Fibroblast of mammary gland (primary cell): ENCODE measurements around the gene NOTCH4.

Experiments
- DNase-seq: peaks from one replicate; pipeline ENCODE4 v3.0.0-alpha.2; 2010; ENCODE audit warnings: low read depth
- H3K4me3 ChIP-seq: 2 replicates; pipeline ENCODE4 v1.5.1; 2011; ENCODE audit warnings: low read depth, mild to moderate bottlenecking, low read length, moderate library complexity; ENCODE audit not compliant: control insufficient read depth
- CTCF ChIP-seq: conservative IDR thresholded peaks from 2 replicates; pipeline ENCODE4 v1.5.1; 2011; ENCODE audit warnings: low read depth, low read length, inconsistent platforms; ENCODE audit not compliant: control insufficient read depth, insufficient read depth

The NOTCH4 gene

GRCh38 chr6:32163559-32164258 lies 60.2 kb downstream of the NOTCH4 start:
- no peak overlapping the region for H3K4me3 ChIP-seq
- no peak for DNase-seq
- no peak for TF ChIP-seq CTCF

- DNase-seq, result no peak
- no peak overlapping the region for H3K4me3 ChIP-seq
- no peak for TF ChIP-seq CTCF
Measured at GRCh38 chr6:32158052-32158451, 65.8 kb downstream of the NOTCH4 start.

GRCh38 chr6:32156891-32157290 lies 67.0 kb downstream of the NOTCH4 start:
- H3K4me3 ChIP-seq, result no peak overlapping the region
- TF ChIP-seq CTCF, result no peak
- DNase-seq, result no peak

GRCh38 chr6:32154514-32155161 lies 69.2 kb downstream of the NOTCH4 start:
- peak; percentile 33 for TF ChIP-seq CTCF
- H3K4me3 ChIP-seq, result peak overlapping the region; percentile 92
- DNase-seq, result peak; percentile 56

GRCh38 chr6:32153564-32154513 lies 70.0 kb downstream of the NOTCH4 start, which contains the start of gene PPT2:
TSS of gene PPT2 (plus strand) at chr6:32154141. CDS start at chr6:32154595, 454 bp downstream.
- peak within 1 kb of the TSS; percentile 92 for H3K4me3 ChIP-seq
- no peak for TF ChIP-seq CTCF
- DNase-seq, result peak; percentile 93

- TF ChIP-seq CTCF, result no peak
- peak overlapping the region; percentile 92 for H3K4me3 ChIP-seq
- peak; percentile 46 for DNase-seq
Measured at GRCh38 chr6:32152769-32153563, 70.9 kb downstream of the NOTCH4 start.
